HepG2 (cell line): ENCODE data around the gene GRK5.

ENCODE experiments used
- CTCF ChIP-seq: sonication (generic); formaldehyde crosslinking; IDR thresholded peaks from 2 replicates; pipeline ENCODE4 v1.5.0; 2020; ENCODE audit warnings: mild to moderate bottlenecking, missing genetic modification reagents, moderate library complexity
- MAX ChIP-seq: IDR thresholded peaks from 2 replicates; pipeline ENCODE4 v1.6.1; 2012; ENCODE audit warnings: inconsistent platforms
- SMAD3 ChIP-seq: sonication (generic); formaldehyde crosslinking; IDR thresholded peaks from 2 replicates; pipeline ENCODE4 v1.4.0; 2020; ENCODE audit warnings: missing genetic modification reagents
- ZNF790 ChIP-seq: sonication (generic); formaldehyde crosslinking; IDR thresholded peaks from 2 replicates; pipeline ENCODE4 v1.8.0; 2022; ENCODE audit warnings: missing genetic modification reagents, mild to moderate bottlenecking, borderline replicate concordance

- TF ChIP-seq SMAD3 (CRISPR knock-in tag): no peak
- no peak for TF ChIP-seq CTCF (CRISPR knock-in tag)
- no peak for TF ChIP-seq ZNF790 (CRISPR knock-in tag)
- no peak for TF ChIP-seq MAX
Observed at GRCh38 chr10:119368581-119368980, 161.2 kb downstream of the GRK5 start.
